Astrocyte (in vitro differentiated cells and primary cell): Measurements from ENCODE around the gene AGAP6. TPM values are rescaled to one million over a fixed set of nuclear protein-coding genes. Genes with fewer than 3 reads are reported as not detected.
"Not testable (repeated sequence)": the region's sequence is repeated elsewhere in the genome, so short reads cannot be mapped to it uniquely, and the experiment has no call there.

Experiments used
- DNase-seq: peaks from one replicate; pipeline ENCODE4 v3.0.0-alpha.2; 2010; ENCODE audit warnings: low read depth
- FAIRE-seq: peaks from 2 replicates; lab custom pipeline; 2011; peaks lifted over from hg19 to GRCh38; lab: Jason Lieb, UNC
- H2AFZ ChIP-seq: 2 replicates; pipeline ENCODE4 v1.6.0; 2012; ENCODE audit warnings: low read depth, low read length, inconsistent platforms
- H3K27ac ChIP-seq: 2 replicates; pipeline ENCODE4 v1.5.1; 2011; ENCODE audit warnings: low read depth, low read length, inconsistent platforms
- H3K27me3 ChIP-seq: 2 replicates; pipeline ENCODE4 v1.6.0; 2011; ENCODE audit warnings: low read length, inconsistent platforms; ENCODE audit not compliant: insufficient read depth
- H3K36me3 ChIP-seq: 2 replicates; pipeline ENCODE4 v1.5.1; 2011; ENCODE audit warnings: low read length, inconsistent platforms; ENCODE audit not compliant: insufficient read depth
- H3K4me1 ChIP-seq: 2 replicates; pipeline ENCODE4 v1.5.1; 2011; ENCODE audit warnings: low read length, inconsistent platforms; ENCODE audit not compliant: insufficient read depth
- H3K4me2 ChIP-seq: 2 replicates; pipeline ENCODE4 v1.6.0; 2012; ENCODE audit warnings: low read length, inconsistent platforms
- H3K4me3 ChIP-seq: 2 replicates; pipeline ENCODE4 v1.5.1; 2011; ENCODE audit warnings: low read depth, mild to moderate bottlenecking, low read length, inconsistent platforms; ENCODE audit not compliant: insufficient read depth
- H3K79me2 ChIP-seq: 2 replicates; pipeline ENCODE4 v1.6.0; 2012; ENCODE audit warnings: mild to moderate bottlenecking, low read length, inconsistent platforms; ENCODE audit not compliant: insufficient read depth
- H3K9ac ChIP-seq: 2 replicates; pipeline ENCODE4 v1.6.0; 2012; ENCODE audit warnings: mild to moderate bottlenecking, low read length, inconsistent platforms
- H3K9me3 ChIP-seq: 2 replicates; pipeline ENCODE4 v1.5.1; 2012; ENCODE audit warnings: low read depth, mild to moderate bottlenecking, low read length, inconsistent platforms; ENCODE audit not compliant: insufficient read depth
- H4K20me1 ChIP-seq: 2 replicates; pipeline ENCODE4 v1.6.0; 2012; ENCODE audit warnings: low read length, inconsistent platforms; ENCODE audit not compliant: insufficient read depth
- H3K27ac Mint-ChIP-seq: one replicate; pipeline ENCODE4 v1.8.0; 2021; ENCODE audit warnings: mild to moderate bottlenecking, mixed read lengths; ENCODE audit not compliant: unreplicated experiment
- H3K27me3 Mint-ChIP-seq: one replicate; pipeline ENCODE4 v1.8.0; 2021; ENCODE audit warnings: low read depth, mixed read lengths; ENCODE audit not compliant: unreplicated experiment
- H3K36me3 Mint-ChIP-seq: one replicate; pipeline ENCODE4 v1.8.0; 2021; ENCODE audit warnings: low read depth, mixed read lengths; ENCODE audit not compliant: unreplicated experiment
- H3K4me1 Mint-ChIP-seq: one replicate; pipeline ENCODE4 v1.8.0; 2021; ENCODE audit warnings: low read depth, mixed read lengths; ENCODE audit not compliant: unreplicated experiment
- H3K4me3 Mint-ChIP-seq: one replicate; pipeline ENCODE4 v1.8.0; 2021; ENCODE audit warnings: mild to moderate bottlenecking, moderate library complexity, mixed read lengths; ENCODE audit not compliant: unreplicated experiment
- H3K9me3 Mint-ChIP-seq: one replicate; pipeline ENCODE4 v1.8.0; 2021; ENCODE audit warnings: mild to moderate bottlenecking, mixed read lengths; ENCODE audit not compliant: unreplicated experiment
- EZH2 ChIP-seq: IDR thresholded peaks from 2 replicates; pipeline ENCODE4 v1.6.1; 2012; ENCODE audit warnings: mild to moderate bottlenecking, low read length, inconsistent platforms; ENCODE audit not compliant: insufficient read depth
- total RNA-seq: library from RNA; stranded (reverse); gene quantifications from 2 replicates; pipeline ENCODE4 v1.2.1, GENCODE V29; 2021
- TF ChIP-seq, protein P1 (sequence below): IDR thresholded peaks from 2 replicates; pipeline ENCODE4 v1.5.1; 2011; ENCODE audit warnings: low read depth, mild to moderate bottlenecking, inconsistent platforms, low read length, moderate library complexity; ENCODE audit not compliant: insufficient read depth

The AGAP6 gene
- total RNA-seq, 1 donor from 2014 or later = 13.7 TPM

DNA sequence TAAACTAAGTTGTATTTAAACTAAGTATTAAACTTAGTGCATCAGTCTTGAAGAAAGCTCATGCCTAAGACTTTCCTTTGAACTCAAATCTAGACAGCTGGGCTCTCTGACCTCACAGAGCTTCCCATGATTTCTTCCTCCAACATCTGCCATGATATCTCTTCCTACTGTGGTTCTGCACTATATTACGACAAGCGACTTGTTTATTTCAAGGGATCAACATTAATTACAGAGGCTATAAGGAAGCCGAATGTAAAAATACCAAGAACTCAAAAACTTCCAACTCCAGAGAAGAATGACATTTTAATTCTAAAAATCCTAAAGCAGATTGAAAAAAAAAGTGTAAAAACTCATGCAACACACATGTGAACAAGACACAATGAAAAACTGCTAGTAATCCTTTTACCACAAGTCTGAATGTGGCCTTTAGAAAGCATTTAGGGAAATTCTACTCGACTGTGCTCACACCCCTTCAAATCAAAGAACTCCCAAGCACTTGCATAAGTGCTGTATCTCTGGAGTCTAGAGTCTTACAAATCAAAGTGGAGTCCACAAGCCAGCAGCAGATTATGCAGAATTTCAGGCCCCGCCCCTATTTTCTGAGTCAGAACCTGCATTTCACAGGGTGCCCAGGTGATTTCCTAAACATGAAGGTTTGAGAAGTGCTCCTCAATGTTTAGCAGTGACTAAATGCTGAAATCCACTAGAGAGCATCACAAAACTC lies 56.9 kb downstream of the AGAP6 start:
- no peaks in the 10 kb centered on the region for H3K36me3 Mint-ChIP-seq
- H3K9ac ChIP-seq = no peak overlapping the region
- peaks cover 2% of the 10 kb centered on the region for H3K27me3 Mint-ChIP-seq
- H3K36me3 ChIP-seq = no peaks in the 10 kb centered on the region
- DNase-seq = peak; percentile 12
- H3K4me1 ChIP-seq = no peaks in the 10 kb centered on the region
- H3K79me2 ChIP-seq = no peaks in the 10 kb centered on the region
- no peak overlapping the region for H3K4me2 ChIP-seq
- H3K9me3 ChIP-seq = no peaks in the 10 kb centered on the region
- no peak overlapping the region for H2AFZ ChIP-seq
- H3K27me3 ChIP-seq = no peaks in the 10 kb centered on the region
- H3K9me3 Mint-ChIP-seq = peaks cover 7% of the 10 kb centered on the region
- no peak for FAIRE-seq
- TF ChIP-seq, protein P1, sequence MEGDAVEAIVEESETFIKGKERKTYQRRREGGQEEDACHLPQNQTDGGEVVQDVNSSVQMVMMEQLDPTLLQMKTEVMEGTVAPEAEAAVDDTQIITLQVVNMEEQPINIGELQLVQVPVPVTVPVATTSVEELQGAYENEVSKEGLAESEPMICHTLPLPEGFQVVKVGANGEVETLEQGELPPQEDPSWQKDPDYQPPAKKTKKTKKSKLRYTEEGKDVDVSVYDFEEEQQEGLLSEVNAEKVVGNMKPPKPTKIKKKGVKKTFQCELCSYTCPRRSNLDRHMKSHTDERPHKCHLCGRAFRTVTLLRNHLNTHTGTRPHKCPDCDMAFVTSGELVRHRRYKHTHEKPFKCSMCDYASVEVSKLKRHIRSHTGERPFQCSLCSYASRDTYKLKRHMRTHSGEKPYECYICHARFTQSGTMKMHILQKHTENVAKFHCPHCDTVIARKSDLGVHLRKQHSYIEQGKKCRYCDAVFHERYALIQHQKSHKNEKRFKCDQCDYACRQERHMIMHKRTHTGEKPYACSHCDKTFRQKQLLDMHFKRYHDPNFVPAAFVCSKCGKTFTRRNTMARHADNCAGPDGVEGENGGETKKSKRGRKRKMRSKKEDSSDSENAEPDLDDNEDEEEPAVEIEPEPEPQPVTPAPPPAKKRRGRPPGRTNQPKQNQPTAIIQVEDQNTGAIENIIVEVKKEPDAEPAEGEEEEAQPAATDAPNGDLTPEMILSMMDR = no peak
- TF ChIP-seq EZH2 = no peak
- no peak overlapping the region for H3K4me3 Mint-ChIP-seq
- peak overlapping the region; percentile 13 for H3K27ac Mint-ChIP-seq
- H4K20me1 ChIP-seq = no peaks in the 10 kb centered on the region
- peaks cover 9% of the 10 kb centered on the region for H3K4me1 Mint-ChIP-seq
- no peak overlapping the region for H3K27ac ChIP-seq
- H3K4me3 ChIP-seq = no peak overlapping the region

- FAIRE-seq, H3K27me3 ChIP-seq, H3K9ac ChIP-seq, H3K4me2 ChIP-seq, H3K27ac ChIP-seq, H3K9me3 ChIP-seq, H4K20me1 ChIP-seq, H2AFZ ChIP-seq, H3K9me3 Mint-ChIP-seq, H3K4me1 ChIP-seq, DNase-seq, H3K4me1 Mint-ChIP-seq, H3K4me3 ChIP-seq, H3K79me2 ChIP-seq, H3K27me3 Mint-ChIP-seq, H3K36me3 ChIP-seq, H3K4me3 Mint-ChIP-seq, H3K36me3 Mint-ChIP-seq: not testable (repeated sequence)
- peak overlapping the region; percentile 37 for H3K27ac Mint-ChIP-seq
Observed at GRCh38 chr10:50046457-50046856, 58.3 kb downstream of the AGAP6 start.

DNA sequence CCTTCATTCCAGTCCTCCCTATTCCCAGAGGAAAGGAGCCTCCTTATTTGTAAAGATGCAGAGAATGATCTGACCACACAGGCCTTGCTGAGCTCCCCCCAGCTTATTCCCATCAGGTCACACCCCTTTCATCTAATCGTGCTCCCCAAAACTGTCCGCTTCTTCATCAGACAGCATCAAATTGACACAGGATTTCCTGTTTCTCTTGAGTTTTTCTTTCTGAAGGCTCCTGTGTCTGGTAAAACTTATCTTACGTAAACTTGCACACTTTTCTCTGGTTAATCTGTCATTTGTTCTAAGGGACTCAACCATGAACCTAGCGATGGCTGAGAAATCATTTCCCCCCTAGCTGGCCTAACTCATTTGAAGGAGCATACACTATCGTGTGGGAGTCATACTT lies 59.4 kb downstream of the AGAP6 start:
- H3K27ac Mint-ChIP-seq, H3K36me3 ChIP-seq, H3K9me3 ChIP-seq, H3K4me3 ChIP-seq, H4K20me1 ChIP-seq, H3K9ac ChIP-seq, H3K4me3 Mint-ChIP-seq, H3K36me3 Mint-ChIP-seq, H3K27me3 ChIP-seq, H3K4me1 ChIP-seq, H3K79me2 ChIP-seq, FAIRE-seq, H3K4me2 ChIP-seq, DNase-seq, H3K27ac ChIP-seq, H3K9me3 Mint-ChIP-seq, H3K27me3 Mint-ChIP-seq, H2AFZ ChIP-seq: not testable (repeated sequence)
- peaks cover 14% of the 10 kb centered on the region for H3K4me1 Mint-ChIP-seq

GRCh38 chr10:50051995-50052660 lies 63.9 kb downstream of the AGAP6 start:
- FAIRE-seq = not testable (repeated sequence)
- peak overlapping the region; percentile 80 for H3K4me2 ChIP-seq

DNA sequence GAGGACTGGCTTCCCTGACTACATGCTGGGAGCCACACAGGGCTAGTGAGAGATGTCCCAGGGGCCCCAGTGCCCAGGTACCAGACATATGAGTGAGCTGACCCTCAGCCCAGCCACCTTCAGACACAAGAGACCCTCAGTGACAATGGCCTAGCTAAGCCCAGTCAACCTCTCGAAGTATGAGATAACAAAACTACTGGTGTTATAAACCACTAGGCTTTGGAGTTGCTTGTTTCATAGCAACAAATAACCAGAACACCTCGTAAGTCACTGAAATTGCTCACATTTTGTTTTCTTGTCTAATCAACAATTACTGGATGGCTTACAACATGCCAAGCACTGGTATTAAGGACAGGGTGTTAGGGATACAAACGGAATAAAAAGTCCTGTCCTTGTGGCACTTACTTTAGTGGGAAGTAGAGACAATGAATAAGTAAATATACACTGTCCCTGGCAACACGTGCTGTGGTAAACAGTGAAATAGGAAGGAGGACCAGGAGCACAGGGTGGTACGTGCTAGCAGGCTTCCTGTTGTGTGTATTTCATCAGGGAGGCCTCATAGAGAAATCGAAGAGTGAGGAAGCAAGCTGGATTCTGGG lies 64.7 kb downstream of the AGAP6 start:
- DNase-seq, H3K79me2 ChIP-seq, H3K27me3 ChIP-seq, H3K4me1 Mint-ChIP-seq, FAIRE-seq, H3K4me3 Mint-ChIP-seq, H3K9me3 ChIP-seq, H4K20me1 ChIP-seq, H3K4me1 ChIP-seq, H3K4me3 ChIP-seq, H3K9ac ChIP-seq, H3K36me3 ChIP-seq, H3K36me3 Mint-ChIP-seq, H3K27ac Mint-ChIP-seq, H3K9me3 Mint-ChIP-seq, H3K27me3 Mint-ChIP-seq, H2AFZ ChIP-seq, H3K27ac ChIP-seq: not testable (repeated sequence)
- peak overlapping the region; percentile 80 for H3K4me2 ChIP-seq

More at GRCh38 chr10:50051995-50052660, 63.9 kb downstream of the AGAP6 start:
- H3K4me1 Mint-ChIP-seq, H3K9me3 Mint-ChIP-seq, H3K4me3 ChIP-seq, H3K79me2 ChIP-seq, H3K9ac ChIP-seq, H3K27me3 Mint-ChIP-seq, H3K27ac Mint-ChIP-seq, H3K36me3 ChIP-seq, H3K27me3 ChIP-seq, H3K27ac ChIP-seq, H3K9me3 ChIP-seq, H3K36me3 Mint-ChIP-seq, H3K4me3 Mint-ChIP-seq, H3K4me1 ChIP-seq, H4K20me1 ChIP-seq: not testable (repeated sequence)
- peak; percentile 59 for DNase-seq
- H2AFZ ChIP-seq = peak overlapping the region; percentile 7
